AG04450 (cell line): ENCODE data around the gene SLC1A1. TPM values are rescaled to one million over a fixed set of nuclear protein-coding genes. Genes with fewer than 3 reads are reported as not detected.

Experiments used
- CTCF ChIA-PET: fragments of 300-600, 350-600 bp; formaldehyde crosslinking; extraction: SDS; loops from one replicate; lab custom pipeline; 2022; ENCODE audit warnings: antibody characterized with exemption, inconsistent platforms; lab: Charles Lee
- POLR2A ChIA-PET: fragments of 350-600 bp; formaldehyde crosslinking; extraction: SDS; loops from one replicate; lab custom pipeline; 2021; ENCODE audit warnings: antibody characterized with exemption, inconsistent platforms; lab: Yijun Ruan, JAX
- DNase-seq: peaks from one replicate; pipeline ENCODE4 v3.0.0-alpha.2; 2011; ENCODE audit warnings: low read depth, low spot score
- H3K27ac ChIP-seq: one replicate; pipeline ENCODE4 v1.5.1; 2012; ENCODE audit warnings: low read depth, low read length, control low read depth
- H3K27me3 ChIP-seq: one replicate; pipeline ENCODE4 v1.6.0; 2012; ENCODE audit warnings: low read length; ENCODE audit not compliant: control insufficient read depth, insufficient read depth
- H3K4me3 ChIP-seq: 2 replicates; pipeline ENCODE4 v1.5.1; 2011; ENCODE audit warnings: mild to moderate bottlenecking, low read depth, low read length, control low read depth
- H3K9me3 ChIP-seq: 2 replicates; pipeline ENCODE4 v1.5.1; 2012; ENCODE audit warnings: low read length; ENCODE audit not compliant: control insufficient read depth, insufficient read depth
- polyA plus RNA-seq: library from polyadenylated mRNA; depleted of rRNA; stranded (reverse); fragments of >200 nt; gene quantifications from 2 replicates; pipeline ENCODE4 v1.2.3, GENCODE V29; 2011
- TF ChIP-seq, protein P1 (sequence below): IDR thresholded peaks from 2 replicates; pipeline ENCODE4 v1.5.1; 2011; ENCODE audit warnings: low read depth, low read length, control low read depth, inconsistent platforms

SLC1A1 gene
- polyA plus RNA-seq, 1 experiment: 0.55 TPM

DNA sequence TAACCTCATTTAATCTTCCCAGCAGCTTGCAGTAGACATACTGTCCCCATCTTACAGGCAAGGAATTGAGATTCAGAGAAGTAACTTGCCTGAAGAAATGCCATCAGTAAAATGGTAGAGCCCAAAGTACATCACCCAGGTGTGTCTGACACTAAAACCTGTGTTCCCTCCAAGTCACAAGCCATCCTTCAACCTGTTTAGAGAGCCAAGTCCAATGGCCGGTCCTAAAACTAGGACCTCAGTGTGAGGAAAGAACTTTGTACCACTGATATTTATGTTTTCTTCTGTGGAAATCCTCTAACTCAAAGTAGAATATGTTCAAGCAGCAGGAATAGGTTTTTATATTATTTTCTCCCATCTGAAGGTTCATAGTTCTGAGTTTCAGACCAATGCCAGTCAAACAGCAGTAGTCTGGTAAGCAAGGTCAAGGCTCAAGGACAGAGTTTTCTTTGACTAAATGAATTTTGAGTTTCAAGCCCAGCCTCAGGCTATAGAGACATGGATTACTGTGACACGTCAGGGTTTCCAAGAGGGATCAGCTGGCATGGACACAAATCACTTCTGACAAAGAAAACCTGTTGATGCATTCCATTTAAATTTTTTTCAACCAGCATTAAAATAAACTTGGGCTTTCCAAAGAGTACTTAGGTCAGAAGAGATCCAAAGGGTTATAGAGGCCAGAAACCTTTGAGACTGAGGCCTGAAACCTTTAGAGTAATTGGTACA lies 90.9 kb downstream of the SLC1A1 start:
- DNase-seq: no peak
- TF ChIP-seq, protein P1, sequence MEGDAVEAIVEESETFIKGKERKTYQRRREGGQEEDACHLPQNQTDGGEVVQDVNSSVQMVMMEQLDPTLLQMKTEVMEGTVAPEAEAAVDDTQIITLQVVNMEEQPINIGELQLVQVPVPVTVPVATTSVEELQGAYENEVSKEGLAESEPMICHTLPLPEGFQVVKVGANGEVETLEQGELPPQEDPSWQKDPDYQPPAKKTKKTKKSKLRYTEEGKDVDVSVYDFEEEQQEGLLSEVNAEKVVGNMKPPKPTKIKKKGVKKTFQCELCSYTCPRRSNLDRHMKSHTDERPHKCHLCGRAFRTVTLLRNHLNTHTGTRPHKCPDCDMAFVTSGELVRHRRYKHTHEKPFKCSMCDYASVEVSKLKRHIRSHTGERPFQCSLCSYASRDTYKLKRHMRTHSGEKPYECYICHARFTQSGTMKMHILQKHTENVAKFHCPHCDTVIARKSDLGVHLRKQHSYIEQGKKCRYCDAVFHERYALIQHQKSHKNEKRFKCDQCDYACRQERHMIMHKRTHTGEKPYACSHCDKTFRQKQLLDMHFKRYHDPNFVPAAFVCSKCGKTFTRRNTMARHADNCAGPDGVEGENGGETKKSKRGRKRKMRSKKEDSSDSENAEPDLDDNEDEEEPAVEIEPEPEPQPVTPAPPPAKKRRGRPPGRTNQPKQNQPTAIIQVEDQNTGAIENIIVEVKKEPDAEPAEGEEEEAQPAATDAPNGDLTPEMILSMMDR: no peak
- Histone ChIP-seq H3K9me3 (no peaks in the 10 kb centered on the region), H3K27ac (no peak overlapping the region), H3K4me3 (no peak overlapping the region), H3K27me3 (no peaks in the 10 kb centered on the region)
- ChIA-PET CTCF (no interaction called here), POLR2A (no interaction called here)

DNA sequence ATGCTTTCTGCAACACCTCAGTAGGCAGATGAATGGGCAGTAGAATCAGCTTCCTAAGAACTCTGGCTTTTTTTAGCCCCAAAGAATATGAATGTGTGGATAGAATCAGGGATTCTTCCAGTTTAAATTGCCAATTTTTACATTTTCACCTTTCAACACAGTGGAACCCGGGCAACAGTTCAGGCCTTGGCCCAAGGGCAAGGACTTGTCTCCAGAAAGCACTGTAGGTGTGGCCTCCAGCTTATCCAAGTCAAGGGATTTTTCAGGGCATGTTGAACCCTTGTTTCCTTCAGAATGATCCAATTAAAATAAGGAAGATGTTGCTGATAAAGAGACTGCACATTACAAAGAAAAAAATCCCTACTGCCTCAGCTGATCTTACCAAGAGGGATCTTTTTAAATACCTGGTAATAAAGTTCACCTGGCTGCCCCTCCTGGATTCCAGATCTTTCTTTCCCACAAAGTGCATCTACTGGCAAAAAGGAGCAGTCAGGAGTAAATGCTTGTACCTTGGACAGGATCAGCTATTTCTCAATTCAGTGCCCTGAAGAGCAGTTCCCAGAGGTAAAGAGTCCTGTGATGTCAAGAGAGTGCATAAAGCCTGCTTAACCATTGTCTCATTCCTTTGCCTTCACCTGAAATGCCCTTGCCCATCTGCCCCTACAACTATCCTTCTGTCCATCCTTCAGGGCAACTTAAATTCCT lies 91.7 kb downstream of the SLC1A1 start:
- H3K27me3 ChIP-seq: no peaks in the 10 kb centered on the region
- DNase-seq: no peak
- ChIA-PET POLR2A (no interaction called here), CTCF (no interaction called here)
- TF ChIP-seq, protein P1: no peak
- no peak overlapping the region for H3K27ac ChIP-seq
- no peaks in the 10 kb centered on the region for H3K9me3 ChIP-seq
- no peak overlapping the region for H3K4me3 ChIP-seq

DNA sequence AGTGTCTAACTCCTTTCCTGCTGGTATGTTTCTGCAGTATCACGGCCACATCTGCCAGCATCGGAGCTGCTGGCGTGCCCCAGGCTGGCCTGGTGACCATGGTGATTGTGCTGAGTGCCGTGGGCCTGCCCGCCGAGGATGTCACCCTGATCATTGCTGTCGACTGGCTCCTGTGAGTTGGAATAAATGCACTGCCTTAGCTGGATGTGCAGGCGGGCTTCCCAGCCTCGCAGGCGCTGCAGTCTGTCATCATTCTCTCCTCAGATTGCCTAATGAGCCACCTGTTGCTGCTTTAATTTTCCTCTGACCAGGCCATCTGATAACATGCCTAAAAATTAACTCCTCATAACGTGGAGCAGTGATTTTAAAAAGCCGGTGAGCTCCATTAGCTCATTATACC lies 92.7 kb downstream of the SLC1A1 start:
- DNase-seq: no peak
- Histone ChIP-seq H3K4me3 (no peak overlapping the region), H3K27me3 (no peaks in the 10 kb centered on the region), H3K9me3 (no peaks in the 10 kb centered on the region), H3K27ac (no peak overlapping the region)
- ChIA-PET CTCF (no interaction called here), POLR2A (no interaction called here)
- TF ChIP-seq, protein P1: no peak

DNA sequence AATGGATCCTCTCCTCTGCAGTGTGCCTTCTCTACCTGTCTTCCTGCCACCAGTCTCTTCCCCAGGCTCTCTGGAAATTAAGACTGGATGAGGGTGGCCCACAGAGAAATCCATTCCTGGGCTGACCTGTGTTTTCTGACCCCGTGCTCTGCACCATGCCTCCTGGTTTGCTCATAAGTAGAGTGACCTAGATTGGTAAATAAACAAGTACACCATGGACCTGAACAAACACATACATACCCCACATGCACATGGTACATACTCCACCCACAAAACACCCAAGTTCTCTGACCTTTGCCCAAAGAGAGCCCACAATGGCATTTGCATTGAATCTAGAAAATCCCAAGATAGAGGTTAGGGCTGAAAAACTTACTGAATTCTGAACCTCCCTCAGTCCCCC lies 94.4 kb downstream of the SLC1A1 start:
- H3K27ac ChIP-seq: no peak overlapping the region
- ChIA-PET CTCF (interaction anchor here (0.6 kb wide), 1 partner anchor 32 kb away, joined by 3 read pairs; no protein-coding TSS in a partner anchor), POLR2A (no interaction called here)
- H3K9me3 ChIP-seq: no peaks in the 10 kb centered on the region
- TF ChIP-seq, protein P1: no peak
- H3K27me3 ChIP-seq: no peaks in the 10 kb centered on the region
- H3K4me3 ChIP-seq: no peak overlapping the region
- no peak for DNase-seq

DNA sequence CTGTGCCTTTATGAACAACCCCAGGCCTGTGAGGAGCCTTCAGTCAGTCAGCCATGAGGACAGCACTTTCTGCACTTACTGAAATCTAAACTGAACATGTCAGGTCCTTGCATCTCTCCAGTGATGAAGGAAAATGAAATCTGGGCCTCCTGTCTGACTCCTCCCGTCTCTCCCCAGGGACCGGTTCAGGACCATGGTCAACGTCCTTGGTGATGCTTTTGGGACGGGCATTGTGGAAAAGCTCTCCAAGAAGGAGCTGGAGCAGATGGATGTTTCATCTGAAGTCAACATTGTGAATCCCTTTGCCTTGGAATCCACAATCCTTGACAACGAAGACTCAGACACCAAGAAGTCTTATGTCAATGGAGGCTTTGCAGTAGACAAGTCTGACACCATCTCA lies 94.9 kb downstream of the SLC1A1 start:
- TF ChIP-seq, protein P1: no peak
- Histone ChIP-seq H3K27ac (no peak overlapping the region), H3K27me3 (no peaks in the 10 kb centered on the region), H3K4me3 (no peak overlapping the region), H3K9me3 (no peaks in the 10 kb centered on the region)
- ChIA-PET CTCF (no interaction called here), POLR2A (no interaction called here)
- no peak for DNase-seq
